K562 (cell line): ENCODE measurements around the gene TMEM87A. TPM values are rescaled to one million over a fixed set of nuclear protein-coding genes. Genes with fewer than 3 reads are reported as not detected.
A peak's percentile ranks its signal among the peaks of the same experiment; 100 is the strongest.

Experiments
- ATF7 ChIP-seq: fragments of 450-650 bp; IDR thresholded peaks from 2 replicates; pipeline ENCODE4 v1.7.1; 2014; ENCODE audit warnings: mild to moderate bottlenecking, moderate library complexity
- ELF4 ChIP-seq: fragments of 450-650 bp; formaldehyde crosslinking; IDR thresholded peaks from 2 replicates; pipeline ENCODE4 v1.4.0; 2022; ENCODE audit warnings: missing genetic modification characterization
- HDAC1 ChIP-seq, 2 experiments: fragments of 450-650 bp; IDR thresholded peaks; 2 replicates each; pipeline ENCODE4 v1.6.1; 2016 to 2017; ENCODE audit warnings: inconsistent platforms in 1 of 2, mild to moderate bottlenecking in 1 of 2, moderate library complexity in 1 of 2
- MTA3 ChIP-seq: fragments of 450-650 bp; formaldehyde crosslinking; IDR thresholded peaks from 2 replicates; pipeline ENCODE4 v1.6.1; 2017; ENCODE audit warnings: mild to moderate bottlenecking, borderline replicate concordance
- NFE2 ChIP-seq: IDR thresholded peaks from 2 replicates; pipeline ENCODE4 v1.6.1; 2014; ENCODE audit warnings: antibody characterized with exemption, low read depth
- NRF1 ChIP-seq, 2 experiments: fragments of 450-650 bp; IDR thresholded peaks in 1 of 2; conservative IDR thresholded peaks in 1 of 2; 2 replicates each; pipeline ENCODE4 v1.6.1; 2014; ENCODE audit warnings: mild to moderate bottlenecking in 2 of 2
- PRDM10 ChIP-seq: fragments of 450-650 bp; IDR thresholded peaks from 2 replicates; pipeline ENCODE4 v1.6.1; 2018; ENCODE audit not compliant: partially characterized antibody
- SMARCC2 ChIP-seq: fragments of 450-650 bp; IDR thresholded peaks from 2 replicates; pipeline ENCODE4 v1.6.1; 2017; ENCODE audit warnings: antibody characterized with exemption, moderate library complexity, mild to moderate bottlenecking, low read depth
- SMARCE1 ChIP-seq: fragments of 450-650 bp; IDR thresholded peaks from 2 replicates; pipeline ENCODE4 v1.7.1; 2016; ENCODE audit warnings: mild to moderate bottlenecking
- SP1 ChIP-seq: sonication (generic); formaldehyde crosslinking; IDR thresholded peaks from 2 replicates; pipeline ENCODE4 v1.8.1; 2022; ENCODE audit warnings: mild to moderate bottlenecking, missing genetic modification reagents
- TBP ChIP-seq: optimal IDR thresholded peaks from 2 replicates; pipeline ENCODE3; 2011; ENCODE audit warnings: low read depth, low read length, improper control_type of control experiment
- TRIM24 ChIP-seq, 2 experiments: fragments of 450-650 bp; IDR thresholded peaks; 2 replicates each; pipeline ENCODE4 v1.6.1; 2016
- XRCC4 ChIP-seq: IDR thresholded peaks from one replicate; pipeline ENCODE4 v1.6.1; 2011; ENCODE audit not compliant: insufficient read depth, insufficient read length; ENCODE audit errors: extremely low read depth
- ZNF277 ChIP-seq: fragments of 250-450 bp; sonication (Bioruptor Pico); IDR thresholded peaks from 2 replicates; pipeline ENCODE4 v1.8.0; 2022; ENCODE audit warnings: inconsistent platforms, mild to moderate bottlenecking, moderate library complexity, borderline replicate concordance
- polyA plus RNA-seq, 8 experiments: library from polyadenylated mRNA; depleted of rRNA in 4 of 8; stranded (reverse) in 5 of 8; unstranded in 3 of 8; fragments of >200 nt; fragmentation: Nextera tagmentation in 2 of 8; fragmentation: Illumina TruSeq in 1 of 8; extraction: Ambion mirVana in 2 of 8; extraction: Trizol in 1 of 8; gene quantifications; 2 replicates each; pipeline versions ENCODE4 v1.2.1 to v1.2.3, GENCODE V29; 2011 to 2014; ENCODE audit warnings: inconsistent platforms in 1 of 8, missing spikeins in 1 of 8
- total RNA-seq, 7 experiments: library from RNA; depleted of rRNA in 6 of 7; stranded (reverse); fragments of >200 nt in 6 of 7; fragmentation: Illumina TruSeq in 2 of 7; extraction: Trizol in 2 of 7; gene quantifications; 2 replicates each; pipeline versions ENCODE4 v1.2.1 to v1.2.3, GENCODE V29; 2011 to 2021; ENCODE audit warnings: low replicate concordance in 1 of 7
- TF ChIP-seq, protein P1 (sequence below): fragments of 250-450 bp; sonication (Bioruptor Pico); IDR thresholded peaks from 2 replicates; pipeline ENCODE4 v1.8.0; 2022; ENCODE audit warnings: moderate library complexity, mild to moderate bottlenecking, inconsistent platforms
- TF ChIP-seq, protein P2 (sequence below): fragments of 450-650 bp; conservative IDR thresholded peaks from 2 replicates; pipeline ENCODE4 v1.6.1; 2016; ENCODE audit warnings: missing genetic modification characterization, low read depth, mild to moderate bottlenecking, missing compliant biosample characterization, moderate library complexity
- TF ChIP-seq, protein P3 (sequence below), 2 experiments: fragments of 450-650 bp in 1 of 2; IDR thresholded peaks; 2 replicates each; pipeline ENCODE4 v1.6.1; 2011 to 2017; ENCODE audit warnings: low read depth in 2 of 2, antibody characterized with exemption in 1 of 2, borderline replicate concordance in 1 of 2, low read length in 1 of 2, mild to moderate bottlenecking in 1 of 2, mixed read lengths in 1 of 2; ENCODE audit not compliant: control insufficient read depth in 1 of 2

The TMEM87A gene
- total and polyA plus RNA-seq, 9 of the 15 experiments (the other 6 are each of a cell fraction or from before 2014, with no cell fraction given): 16.6 to 43.3 (median 29.6) TPM

- TF ChIP-seq PRDM10: peak; percentile 96
- TF ChIP-seq SMARCC2: 0 out of 2 replicates have a peak, but pooled peaks have one; percentile 32
- TF ChIP-seq SMARCE1: 0 out of 2 replicates have a peak, but pooled peaks have one; percentile 30
- TF ChIP-seq SP1 (CRISPR knock-in tag): no peak
- peak in 1 of 2 experiments; percentile 66; a peak in 2 of 4 replicates for TF ChIP-seq HDAC1 (IDR thresholded peaks at IDR 0.05)
- peak; percentile 88 for TF ChIP-seq NFE2
- no peak for TF ChIP-seq ZNF277 (CRISPR knock-in tag)
- 0 out of 2 replicates have a peak, but pooled peaks have one; percentile 10 for TF ChIP-seq ELF4 (CRISPR knock-in tag)
- peak in 1 of 2 experiments; percentile 47; a peak in 1 of 4 replicates for TF ChIP-seq TRIM24 (IDR thresholded peaks at IDR 0.05)
- TF ChIP-seq NRF1 (conservative IDR thresholded peaks at IDR 0.05 in 1 of 2, IDR thresholded peaks at IDR 0.05 in 1 of 2): peak in 1 of 2 experiments; percentile 36; a peak in 1 of 4 replicates
- TF ChIP-seq, protein P1, sequence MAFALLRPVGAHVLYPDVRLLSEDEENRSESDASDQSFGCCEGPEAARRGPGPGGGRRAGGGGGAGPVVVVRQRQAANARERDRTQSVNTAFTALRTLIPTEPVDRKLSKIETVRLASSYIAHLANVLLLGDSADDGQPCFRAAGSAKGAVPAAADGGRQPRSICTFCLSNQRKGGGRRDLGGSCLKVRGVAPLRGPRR (CRISPR knock-in tag): peak; percentile 24; the same call in 1 of the 2 replicates
- TF ChIP-seq MTA3: 0 out of 2 replicates have a peak, but pooled peaks have one; percentile 32
- TF ChIP-seq XRCC4: no peak
- TF ChIP-seq, protein P2, sequence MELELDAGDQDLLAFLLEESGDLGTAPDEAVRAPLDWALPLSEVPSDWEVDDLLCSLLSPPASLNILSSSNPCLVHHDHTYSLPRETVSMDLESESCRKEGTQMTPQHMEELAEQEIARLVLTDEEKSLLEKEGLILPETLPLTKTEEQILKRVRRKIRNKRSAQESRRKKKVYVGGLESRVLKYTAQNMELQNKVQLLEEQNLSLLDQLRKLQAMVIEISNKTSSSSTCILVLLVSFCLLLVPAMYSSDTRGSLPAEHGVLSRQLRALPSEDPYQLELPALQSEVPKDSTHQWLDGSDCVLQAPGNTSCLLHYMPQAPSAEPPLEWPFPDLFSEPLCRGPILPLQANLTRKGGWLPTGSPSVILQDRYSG: 0 out of 2 replicates have a peak, but pooled peaks have one; percentile 60
- peak; percentile 61 for TF ChIP-seq ATF7
- TF ChIP-seq, protein P3, sequence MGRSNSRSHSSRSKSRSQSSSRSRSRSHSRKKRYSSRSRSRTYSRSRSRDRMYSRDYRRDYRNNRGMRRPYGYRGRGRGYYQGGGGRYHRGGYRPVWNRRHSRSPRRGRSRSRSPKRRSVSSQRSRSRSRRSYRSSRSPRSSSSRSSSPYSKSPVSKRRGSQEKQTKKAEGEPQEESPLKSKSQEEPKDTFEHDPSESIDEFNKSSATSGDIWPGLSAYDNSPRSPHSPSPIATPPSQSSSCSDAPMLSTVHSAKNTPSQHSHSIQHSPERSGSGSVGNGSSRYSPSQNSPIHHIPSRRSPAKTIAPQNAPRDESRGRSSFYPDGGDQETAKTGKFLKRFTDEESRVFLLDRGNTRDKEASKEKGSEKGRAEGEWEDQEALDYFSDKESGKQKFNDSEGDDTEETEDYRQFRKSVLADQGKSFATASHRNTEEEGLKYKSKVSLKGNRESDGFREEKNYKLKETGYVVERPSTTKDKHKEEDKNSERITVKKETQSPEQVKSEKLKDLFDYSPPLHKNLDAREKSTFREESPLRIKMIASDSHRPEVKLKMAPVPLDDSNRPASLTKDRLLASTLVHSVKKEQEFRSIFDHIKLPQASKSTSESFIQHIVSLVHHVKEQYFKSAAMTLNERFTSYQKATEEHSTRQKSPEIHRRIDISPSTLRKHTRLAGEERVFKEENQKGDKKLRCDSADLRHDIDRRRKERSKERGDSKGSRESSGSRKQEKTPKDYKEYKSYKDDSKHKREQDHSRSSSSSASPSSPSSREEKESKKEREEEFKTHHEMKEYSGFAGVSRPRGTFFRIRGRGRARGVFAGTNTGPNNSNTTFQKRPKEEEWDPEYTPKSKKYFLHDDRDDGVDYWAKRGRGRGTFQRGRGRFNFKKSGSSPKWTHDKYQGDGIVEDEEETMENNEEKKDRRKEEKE (IDR thresholded peaks at IDR 0.05; ENCODE audit: borderline replicate concordance in 1 of 2, control insufficient read depth in 1 of 2, low read depth in 2 of 2, low read length in 1 of 2): no peak
- TF ChIP-seq TBP: peak; percentile 39
These were observed 6.0 kb upstream of the TMEM87A start (continued) for GRCh38 chr15:42279234-42279723.
